WTC11 (cell line): ENCODE measurements around the gene PCDHA8. TPM values are rescaled to one million over a fixed set of nuclear protein-coding genes. Genes with fewer than 3 reads are reported as not detected.

ENCODE experiments used
- ATAC-seq: fragments of 200-7000 bp; cut with Tn5 transposase; 2 replicates; pipeline ENCODE4 v1.10.0; 2021; ENCODE audit warnings: mild to moderate bottlenecking, moderate library complexity
- CTCF ChIA-PET: fragments of 300-600 bp; sonication (Branson Sonifier 250); formaldehyde crosslinking; loops from one replicate; lab custom pipeline; 2021; ENCODE audit warnings: antibody characterized with exemption; lab: Charles Lee
- POLR2A ChIA-PET: fragments of 350-600 bp; sonication (Branson Sonifier 250); formaldehyde crosslinking; loops from one replicate; lab custom pipeline; 2021; ENCODE audit warnings: antibody characterized with exemption; lab: Charles Lee
- DNase-seq: peaks from one replicate; pipeline ENCODE4 v3.0.0; 2021; ENCODE audit warnings: low spot score
- H3K27ac Mint-ChIP-seq: 2 replicates; pipeline ENCODE4 v1.8.0; 2021; ENCODE audit warnings: mixed read lengths
- H3K27me3 Mint-ChIP-seq: 2 replicates; pipeline ENCODE4 v1.8.0; 2021; ENCODE audit warnings: low read depth, mild to moderate bottlenecking, moderate library complexity, mixed read lengths
- H3K36me3 Mint-ChIP-seq: 2 replicates; pipeline ENCODE4 v1.8.0; 2021; ENCODE audit warnings: mixed read lengths
- H3K4me1 Mint-ChIP-seq: 2 replicates; pipeline ENCODE4 v1.8.0; 2022; ENCODE audit warnings: mixed read lengths
- H3K4me3 Mint-ChIP-seq: 2 replicates; pipeline ENCODE4 v1.8.0; 2021; ENCODE audit warnings: mild to moderate bottlenecking, moderate library complexity, mixed read lengths
- H3K9me3 Mint-ChIP-seq: 2 replicates; pipeline ENCODE4 v1.8.0; 2021; ENCODE audit warnings: mixed read lengths
- ARID4B ChIP-seq: sonication (generic); formaldehyde crosslinking; IDR thresholded peaks from 2 replicates; pipeline ENCODE4 v1.8.0; 2023; ENCODE audit warnings: missing genetic modification reagents, mild to moderate bottlenecking, borderline replicate concordance
- ATF1 ChIP-seq: sonication (generic); formaldehyde crosslinking; IDR thresholded peaks from 2 replicates; pipeline ENCODE4 v1.8.1; 2023; ENCODE audit warnings: mild to moderate bottlenecking, moderate library complexity, missing genetic modification reagents
- ATF3 ChIP-seq: sonication (generic); formaldehyde crosslinking; conservative IDR thresholded peaks from 2 replicates; pipeline ENCODE4 v1.8.1; 2022; ENCODE audit warnings: mild to moderate bottlenecking, missing genetic modification reagents
- CTCF ChIP-seq: fragments of 200-600 bp; IDR thresholded peaks from 2 replicates; pipeline ENCODE4 v1.8.0; 2022; ENCODE audit warnings: antibody characterized with exemption
- FOXP4 ChIP-seq: sonication (generic); formaldehyde crosslinking; IDR thresholded peaks from 2 replicates; pipeline ENCODE4 v1.8.0; 2022; ENCODE audit warnings: mild to moderate bottlenecking, missing genetic modification reagents
- HMGXB4 ChIP-seq: sonication (generic); formaldehyde crosslinking; IDR thresholded peaks from 2 replicates; pipeline ENCODE4 v1.8.1; 2023; ENCODE audit warnings: mild to moderate bottlenecking, moderate library complexity, missing genetic modification reagents
- IRF2 ChIP-seq: sonication (generic); formaldehyde crosslinking; IDR thresholded peaks from 2 replicates; pipeline ENCODE4 v1.8.0; 2022; ENCODE audit warnings: low read depth, missing genetic modification reagents, borderline replicate concordance
- KAT7 ChIP-seq: sonication (generic); formaldehyde crosslinking; IDR thresholded peaks from 2 replicates; pipeline ENCODE4 v1.8.1; 2023; ENCODE audit warnings: missing genetic modification reagents, mild to moderate bottlenecking, borderline replicate concordance
- NFE2L1 ChIP-seq: sonication (generic); formaldehyde crosslinking; IDR thresholded peaks from 2 replicates; pipeline ENCODE4 v1.8.1; 2023; ENCODE audit warnings: missing genetic modification reagents
- NFYB ChIP-seq: sonication (generic); formaldehyde crosslinking; conservative IDR thresholded peaks from 2 replicates; pipeline ENCODE4 v1.8.0; 2022; ENCODE audit warnings: low read depth, missing genetic modification reagents
- NR2C2 ChIP-seq: sonication (generic); formaldehyde crosslinking; IDR thresholded peaks from 2 replicates; pipeline ENCODE4 v1.8.0; 2022; ENCODE audit warnings: mild to moderate bottlenecking, missing genetic modification reagents
- TEAD1 ChIP-seq: sonication (generic); formaldehyde crosslinking; IDR thresholded peaks from 2 replicates; pipeline ENCODE4 v1.8.0; 2022; ENCODE audit warnings: mild to moderate bottlenecking, missing genetic modification reagents
- TP53 ChIP-seq: sonication (generic); formaldehyde crosslinking; IDR thresholded peaks from 2 replicates; pipeline ENCODE4 v1.8.1; 2023; ENCODE audit warnings: mild to moderate bottlenecking, missing genetic modification reagents
- ZNF138 ChIP-seq: sonication (generic); formaldehyde crosslinking; conservative IDR thresholded peaks from 2 replicates; pipeline ENCODE4 v1.8.1; 2022; ENCODE audit warnings: mild to moderate bottlenecking, moderate library complexity, missing genetic modification reagents
- ZNF232 ChIP-seq: sonication (generic); formaldehyde crosslinking; IDR thresholded peaks from 2 replicates; pipeline ENCODE4 v1.8.0; 2022; ENCODE audit warnings: mild to moderate bottlenecking, missing genetic modification reagents
- ZNF263 ChIP-seq: sonication (generic); formaldehyde crosslinking; IDR thresholded peaks from 2 replicates; pipeline ENCODE4 v1.8.1; 2022; ENCODE audit warnings: low read depth, mild to moderate bottlenecking, moderate library complexity, missing genetic modification reagents
- ZNF396 ChIP-seq: fragments of 250-450 bp; sonication (Bioruptor Pico); IDR thresholded peaks from 2 replicates; pipeline ENCODE4 v1.8.0; 2021; ENCODE audit warnings: mild to moderate bottlenecking, moderate library complexity, borderline replicate concordance
- ZSCAN18 ChIP-seq: fragments of 250-450 bp; sonication (Bioruptor Pico); IDR thresholded peaks from 2 replicates; pipeline ENCODE4 v2.1.2; 2022; ENCODE audit warnings: mild to moderate bottlenecking, moderate library complexity
- total RNA-seq: library from RNA; stranded (reverse); gene quantifications from 3 replicates; pipeline ENCODE4 v1.2.3, GENCODE V29; 2021
- TF ChIP-seq, protein P1 (sequence below): sonication (generic); formaldehyde crosslinking; IDR thresholded peaks from 2 replicates; pipeline ENCODE4 v1.8.0; 2022; ENCODE audit warnings: mild to moderate bottlenecking, missing genetic modification reagents
- TF ChIP-seq, protein P2 (sequence below): sonication (generic); formaldehyde crosslinking; IDR thresholded peaks from 2 replicates; pipeline ENCODE4 v1.8.0; 2022; ENCODE audit warnings: mild to moderate bottlenecking, missing genetic modification reagents

PCDHA8 gene
- total RNA-seq, 1 experiment from 2014 or later = 1.3 TPM

GRCh38 chr5:140857177-140857986 lies 16.4 kb downstream of the PCDHA8 start:
- ChIA-PET CTCF (interaction anchor here (0.7 to 3.1 kb wide), 15 partner anchors 11 to 298 kb away, joined by 3 to 71 read pairs (median 7); partner anchors contain the start of genes PCDHA1, PCDHA11, PCDHA13 and PCDHA6), POLR2A (no interaction called here)
- DNase-seq (no peak), ATAC-seq (no peak)
- no peak overlapping the region for H3K27ac Mint-ChIP-seq
- peaks cover 37% of the 10 kb centered on the region for H3K36me3 Mint-ChIP-seq
- peak overlapping the region; percentile 92 for H3K4me3 Mint-ChIP-seq
- H3K27me3 Mint-ChIP-seq = no peaks in the 10 kb centered on the region
- no peak for TF ChIP-seq ATF3 (CRISPR knock-in tag)
- TF ChIP-seq NR2C2 (CRISPR knock-in tag) = no peak
- no peak for TF ChIP-seq ZNF396 (CRISPR knock-in tag)
- no peak for TF ChIP-seq HMGXB4 (CRISPR knock-in tag)
- TF ChIP-seq ZNF232 (CRISPR knock-in tag) = no peak
- TF ChIP-seq NFE2L1 (CRISPR knock-in tag) = no peak
- no peak for TF ChIP-seq NFYB (CRISPR knock-in tag)
- no peak for TF ChIP-seq ATF1 (CRISPR knock-in tag)
- TF ChIP-seq, protein P1, sequence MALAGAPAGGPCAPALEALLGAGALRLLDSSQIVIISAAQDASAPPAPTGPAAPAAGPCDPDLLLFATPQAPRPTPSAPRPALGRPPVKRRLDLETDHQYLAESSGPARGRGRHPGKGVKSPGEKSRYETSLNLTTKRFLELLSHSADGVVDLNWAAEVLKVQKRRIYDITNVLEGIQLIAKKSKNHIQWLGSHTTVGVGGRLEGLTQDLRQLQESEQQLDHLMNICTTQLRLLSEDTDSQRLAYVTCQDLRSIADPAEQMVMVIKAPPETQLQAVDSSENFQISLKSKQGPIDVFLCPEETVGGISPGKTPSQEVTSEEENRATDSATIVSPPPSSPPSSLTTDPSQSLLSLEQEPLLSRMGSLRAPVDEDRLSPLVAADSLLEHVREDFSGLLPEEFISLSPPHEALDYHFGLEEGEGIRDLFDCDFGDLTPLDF (CRISPR knock-in tag) = no peak
- TF ChIP-seq KAT7 (CRISPR knock-in tag) = no peak
- no peak for TF ChIP-seq FOXP4 (CRISPR knock-in tag)
- no peak for TF ChIP-seq IRF2 (CRISPR knock-in tag)
- no peak for TF ChIP-seq CTCF
- no peak for TF ChIP-seq ZNF138 (CRISPR knock-in tag)
- TF ChIP-seq ZSCAN18 (CRISPR knock-in tag) = no peak
- H3K4me1 Mint-ChIP-seq = peaks cover 23% of the 10 kb centered on the region
- H3K9me3 Mint-ChIP-seq = peaks cover 24% of the 10 kb centered on the region

- no peak for DNase-seq
- peaks cover 23% of the 10 kb centered on the region for H3K4me1 Mint-ChIP-seq
- peaks cover 28% of the 10 kb centered on the region for H3K9me3 Mint-ChIP-seq
- no peak for ATAC-seq
- POLR2A ChIA-PET = no interaction called here
- peaks cover 42% of the 10 kb centered on the region for H3K36me3 Mint-ChIP-seq
- H3K4me3 Mint-ChIP-seq = peak overlapping the region; percentile 30
- H3K27me3 Mint-ChIP-seq = no peaks in the 10 kb centered on the region
- H3K27ac Mint-ChIP-seq = no peak overlapping the region
- CTCF ChIA-PET = interaction anchor here (0.7 to 4.0 kb wide), 7 partner anchors 11 to 182 kb away, joined by 3 to 61 read pairs (median 5); partner anchors contain the start of genes PCDHA1, PCDHA11 and PCDHA8
- no peak for TF ChIP-seq ZNF263
- TF ChIP-seq, protein P2, sequence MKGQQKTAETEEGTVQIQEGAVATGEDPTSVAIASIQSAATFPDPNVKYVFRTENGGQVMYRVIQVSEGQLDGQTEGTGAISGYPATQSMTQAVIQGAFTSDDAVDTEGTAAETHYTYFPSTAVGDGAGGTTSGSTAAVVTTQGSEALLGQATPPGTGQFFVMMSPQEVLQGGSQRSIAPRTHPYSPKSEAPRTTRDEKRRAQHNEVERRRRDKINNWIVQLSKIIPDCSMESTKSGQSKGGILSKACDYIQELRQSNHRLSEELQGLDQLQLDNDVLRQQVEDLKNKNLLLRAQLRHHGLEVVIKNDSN (CRISPR knock-in tag) = no peak
- TF ChIP-seq TEAD1 (CRISPR knock-in tag) = no peak
- no peak for TF ChIP-seq TP53 (CRISPR knock-in tag)
- no peak for TF ChIP-seq ARID4B (CRISPR knock-in tag)
Observed at GRCh38 chr5:140857987-140858240, 16.9 kb downstream of the PCDHA8 start.
